GM12891 (cell line): Measurements from ENCODE around the gene COL4A2.

Experiments used
- POLR2A ChIP-seq: IDR thresholded peaks from 2 replicates; pipeline ENCODE4 v1.6.1; 2011; ENCODE audit warnings: low read depth, low read length, control low read depth
- POLR2AphosphoS5 ChIP-seq: IDR thresholded peaks from 2 replicates; pipeline ENCODE4 v1.6.1; 2011; ENCODE audit warnings: low read depth, low read length, control low read depth

GRCh38 chr13:110413676-110414040 lies 106.6 kb downstream of the COL4A2 start:
- TF ChIP-seq POLR2AphosphoS5 (no peak), POLR2A (no peak)
